ENCODE data around the gene DHRS3. TPM values are rescaled to one million over a fixed set of nuclear protein-coding genes. Genes with fewer than 3 reads are reported as not detected.

DHRS3 gene
- total and polyA plus RNA-seq, 2 of the 13 experiments (the other 11 are each of a cell fraction or from before 2014, with no cell fraction given) = 48.5 to 90.5 TPM

DNA sequence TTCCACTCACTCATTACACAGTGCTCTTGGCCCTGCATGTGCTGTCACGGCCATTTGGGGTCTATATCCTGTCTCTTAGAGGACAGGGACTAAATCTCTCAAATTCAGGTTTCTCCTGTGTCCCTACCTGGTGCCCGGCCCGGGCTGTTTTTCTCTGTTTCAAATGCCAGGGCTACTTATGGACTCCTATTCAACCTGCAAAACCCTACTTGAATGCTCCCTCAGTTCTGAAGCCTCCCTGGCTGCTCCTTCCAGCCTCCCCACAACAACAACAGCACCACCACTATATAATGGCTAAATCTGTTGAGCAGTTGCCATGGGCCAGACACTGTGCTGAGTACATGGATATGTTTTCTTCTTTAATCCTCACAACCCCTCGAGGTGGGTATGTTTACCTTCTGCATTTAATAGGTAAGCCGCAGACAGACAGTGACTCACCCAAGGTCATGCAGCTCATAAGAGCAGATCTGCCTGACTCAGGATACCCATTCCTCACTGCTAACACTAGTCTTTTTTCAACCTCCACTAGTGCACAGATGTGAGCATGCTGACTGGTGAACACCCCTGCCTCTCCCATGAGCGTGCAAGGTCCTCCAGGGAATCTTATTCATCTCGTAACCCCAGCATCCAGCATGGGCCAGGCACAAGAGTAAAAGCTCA lies 29.9 kb downstream of the DHRS3 start:
- peaks cover 67% of the 10 kb centered on the region for H3K79me2 ChIP-seq (ENCODE audit: insufficient read depth, low read length)
- ATAC-seq (peak; percentile 70), FAIRE-seq (peak; percentile 46), DNase-seq (ENCODE audit: low spot score) (peak; percentile 78)
- no peak overlapping the region for H3K4me3 ChIP-seq (replicated peaks in 1 of 3; ENCODE audit: insufficient read depth in 1 of 3, low read depth in 2 of 3, low read length in 3 of 3)
- H3K4me2 ChIP-seq (ENCODE audit: low read depth, low read length) = no peak overlapping the region
- BruUV-seq (replicated peaks) = TSS peak; percentile 15
- H3K9ac ChIP-seq (ENCODE audit: insufficient read depth, low read depth, low read length) = no peak overlapping the region
- H4K20me1 ChIP-seq (ENCODE audit: insufficient read depth, low read length) = peaks cover 89% of the 10 kb centered on the region
- in situ Hi-C loops (cut with HindIII; ENCODE audit: extremely low pct_ligation_motif_present, low pct_unique_long_range_greater_than_20kb) (no loop called here), intact Hi-C loops (cut with micrococcal nuclease; ENCODE audit: unreplicated experiment) (no loop called here)
- H3K9me3 ChIP-seq (ENCODE audit: low read length) = no peaks in the 10 kb centered on the region
- ChIA-PET POLR2A (interaction anchor here (1.3 to 3.6 kb wide), 4 partner anchors 26 to 186 kb away, joined by 3 to 35 read pairs (median 4); partner anchors contain the start of gene DHRS3), CTCF (ENCODE audit: low intra/inter-chr PET ratio, low total read pairs) (no interaction called here)
- peaks cover 29% of the 10 kb centered on the region for H3K4me1 ChIP-seq (ENCODE audit: insufficient read depth, low read length)
- no peaks in the 10 kb centered on the region for H3K27me3 ChIP-seq (ENCODE audit: control insufficient read depth in 1 of 2, insufficient read depth in 2 of 2, low read length in 2 of 2)
- H3K36me3 ChIP-seq (replicated peaks in 1 of 2; ENCODE audit: control insufficient read depth in 1 of 2, insufficient read depth in 2 of 2, low read length in 2 of 2) = peaks cover 27 to 75% of the 10 kb centered on the region in 2 experiments
- WGBS (ENCODE audit: low lambda C conversion rate) = 62% methylated on average over 7 of the region's 7 CpGs
- no peak overlapping the region for H2AFZ ChIP-seq (ENCODE audit: low read length)
- no peak overlapping the region for H3K27ac ChIP-seq (ENCODE audit: extremely low read length, insufficient read depth, low read length)
- TF ChIP-seq FOSL1 (CRISPR knock-in tag; IDR thresholded peaks at IDR 0.05; ENCODE audit: borderline replicate concordance) (peak; percentile 63; the same call in 1 of the 2 replicates), PTBP1 (IDR thresholded peaks at IDR 0.05; ENCODE audit: low read depth, low read length, poor library complexity, severe bottlenecking) (no peak), CBX2 (IDR thresholded peaks at IDR 0.05; ENCODE audit: low read depth, low read length) (no peak), CBX2 (CRISPR knock-in tag; IDR thresholded peaks at IDR 0.05; ENCODE audit: low read depth) (no peak), KDM6A (CRISPR knock-in tag; IDR thresholded peaks at IDR 0.05; ENCODE audit: low read depth) (no peak), ZNF703 (CRISPR knock-in tag; IDR thresholded peaks at IDR 0.05; ENCODE audit: borderline replicate concordance) (no peak), ZNF788 (CRISPR knock-in tag; IDR thresholded peaks at IDR 0.05; ENCODE audit: borderline replicate concordance) (no peak), ATF7 (IDR thresholded peaks at IDR 0.05) (no peak), ATF7 (CRISPR knock-in tag; IDR thresholded peaks at IDR 0.05) (no peak), ZNF460 (CRISPR knock-in tag; IDR thresholded peaks at IDR 0.05; ENCODE audit: borderline replicate concordance) (no peak), ZNF564 (CRISPR knock-in tag; IDR thresholded peaks at IDR 0.05) (no peak), HNRNPLL (IDR thresholded peaks at IDR 0.05; ENCODE audit: low read depth, low read length, poor library complexity, severe bottlenecking) (no peak), ZFYVE20 (CRISPR knock-in tag; IDR thresholded peaks at IDR 0.05; ENCODE audit: borderline replicate concordance, low read depth) (no peak), GZF1 (CRISPR knock-in tag; IDR thresholded peaks at IDR 0.05) (no peak), ZNF607 (CRISPR knock-in tag; IDR thresholded peaks at IDR 0.05; ENCODE audit: borderline replicate concordance) (0 out of 2 replicates have a peak, but pooled peaks have one; percentile 31), MAFF (IDR thresholded peaks at IDR 0.05; ENCODE audit: low read depth, low read length) (0 out of 2 replicates have a peak, but pooled peaks have one; percentile 5), CAMTA2 (CRISPR knock-in tag; IDR thresholded peaks at IDR 0.05; ENCODE audit: borderline replicate concordance) (no peak)
- TF ChIP-seq, protein P1, sequence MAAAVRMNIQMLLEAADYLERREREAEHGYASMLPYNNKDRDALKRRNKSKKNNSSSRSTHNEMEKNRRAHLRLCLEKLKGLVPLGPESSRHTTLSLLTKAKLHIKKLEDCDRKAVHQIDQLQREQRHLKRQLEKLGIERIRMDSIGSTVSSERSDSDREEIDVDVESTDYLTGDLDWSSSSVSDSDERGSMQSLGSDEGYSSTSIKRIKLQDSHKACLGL (CRISPR knock-in tag; IDR thresholded peaks at IDR 0.05) = no peak
- TF ChIP-seq, protein P2, sequence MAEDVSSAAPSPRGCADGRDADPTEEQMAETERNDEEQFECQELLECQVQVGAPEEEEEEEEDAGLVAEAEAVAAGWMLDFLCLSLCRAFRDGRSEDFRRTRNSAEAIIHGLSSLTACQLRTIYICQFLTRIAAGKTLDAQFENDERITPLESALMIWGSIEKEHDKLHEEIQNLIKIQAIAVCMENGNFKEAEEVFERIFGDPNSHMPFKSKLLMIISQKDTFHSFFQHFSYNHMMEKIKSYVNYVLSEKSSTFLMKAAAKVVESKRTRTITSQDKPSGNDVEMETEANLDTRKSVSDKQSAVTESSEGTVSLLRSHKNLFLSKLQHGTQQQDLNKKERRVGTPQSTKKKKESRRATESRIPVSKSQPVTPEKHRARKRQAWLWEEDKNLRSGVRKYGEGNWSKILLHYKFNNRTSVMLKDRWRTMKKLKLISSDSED (CRISPR knock-in tag; IDR thresholded peaks at IDR 0.05) = no peak
- TF ChIP-seq, protein P3, sequence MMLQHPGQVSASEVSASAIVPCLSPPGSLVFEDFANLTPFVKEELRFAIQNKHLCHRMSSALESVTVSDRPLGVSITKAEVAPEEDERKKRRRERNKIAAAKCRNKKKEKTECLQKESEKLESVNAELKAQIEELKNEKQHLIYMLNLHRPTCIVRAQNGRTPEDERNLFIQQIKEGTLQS (CRISPR knock-in tag; IDR thresholded peaks at IDR 0.05) = no peak
- TF ChIP-seq, protein P4, sequence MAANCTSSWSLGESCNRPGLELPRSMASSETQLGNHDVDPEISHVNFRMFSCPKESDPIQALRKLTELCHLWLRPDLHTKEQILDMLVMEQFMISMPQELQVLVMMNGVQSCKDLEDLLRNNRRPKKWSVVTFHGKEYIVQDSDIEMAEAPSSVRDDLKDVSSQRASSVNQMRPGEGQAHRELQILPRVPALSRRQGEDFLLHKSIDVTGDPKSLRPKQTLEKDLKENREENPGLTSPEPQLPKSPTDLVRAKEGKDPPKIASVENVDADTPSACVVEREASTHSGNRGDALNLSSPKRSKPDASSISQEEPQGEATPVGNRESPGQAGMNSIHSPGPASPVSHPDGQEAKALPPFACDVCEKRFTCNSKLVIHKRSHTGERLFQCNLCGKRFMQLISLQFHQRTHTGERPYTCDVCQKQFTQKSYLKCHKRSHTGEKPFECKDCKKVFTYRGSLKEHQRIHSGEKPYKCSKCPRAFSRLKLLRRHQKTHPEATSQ (CRISPR knock-in tag; IDR thresholded peaks at IDR 0.05; ENCODE audit: borderline replicate concordance) = no peak
